K562 treated with DMSO at 1 percent for 24 hours (cell line): ENCODE measurements around the gene CARD10. TPM values are rescaled to one million over a fixed set of nuclear protein-coding genes. Genes with fewer than 3 reads are reported as not detected.

Experiments used
- total RNA-seq: library from RNA; unstranded; fragments of 300-600 nt; gene quantifications from 2 replicates; pipeline ENCODE4 v1.2.3, GENCODE V29; 2022; ENCODE audit warnings: low read depth; ENCODE audit not compliant: insufficient read depth

The CARD10 gene
- 3.8 and 4.2 TPM in 2 replicates for total RNA-seq

GRCh38 chr22:37519268-37520195, at the start of gene CARD10:
CARD10 (minus strand) TSS chr22:37519415; CDS start chr22:37519200, 215 bp downstream.

GRCh38 chr22:37559901-37560607, 40.8 kb upstream of the CARD10 start, which contains the start of gene CDC42EP1:
CDC42EP1 (plus strand) TSS chr22:37560480; CDS start chr22:37566350, 5,870 bp downstream.

GRCh38 chr22:37486224-37486845, 32.9 kb downstream of the CARD10 start, which contains the start of gene MFNG:
MFNG (minus strand) TSS chr22:37486384; CDS start chr22:37486177, 207 bp downstream.

Other genes starting within 250 kb of the CARD10 start
- gene CYTH4, start 236.9 kb downstream of the CARD10 start, total RNA-seq: 0.45 and 0.83 TPM in 2 replicates
- not detected in 2 replicates for gene ELFN2, start 91.9 kb downstream of the CARD10 start, total RNA-seq
- not detected in 2 replicates for gene MFNG, start 33.0 kb downstream of the CARD10 start, total RNA-seq
- gene CDC42EP1, start 41.1 kb upstream of the CARD10 start, total RNA-seq: 29.1 and 33.3 TPM in 2 replicates
- not detected in 2 replicates for gene LGALS2, start 60.7 kb upstream of the CARD10 start, total RNA-seq
- 36.8 and 41.6 TPM in 2 replicates for gene GGA1, start 89.4 kb upstream of the CARD10 start, total RNA-seq
- 30.0 and 31.3 TPM in 2 replicates for gene SH3BP1, start 120.3 kb upstream of the CARD10 start, total RNA-seq
- gene PDXP, start 139.3 kb upstream of the CARD10 start, total RNA-seq: 59.5 and 72.3 TPM in 2 replicates
- gene LGALS1, start 156.2 kb upstream of the CARD10 start, total RNA-seq: 1,179 and 1,308 TPM in 2 replicates
- 14.4 and 19.1 TPM in 2 replicates for gene NOL12, start 166.9 kb upstream of the CARD10 start, total RNA-seq
- gene TRIOBP, start 177.6 kb upstream of the CARD10 start, total RNA-seq: 22.3 and 27.2 TPM in 2 replicates